HFFc6 (cell line): ENCODE measurements around the gene CD79B. TPM values are rescaled to one million over a fixed set of nuclear protein-coding genes. Genes with fewer than 3 reads are reported as not detected.
"Not testable (repeated sequence)": the region's sequence is repeated elsewhere in the genome, so short reads cannot be mapped to it uniquely, and the experiment has no call there.

Source experiments
- DNase-seq: peaks from one replicate; pipeline ENCODE4 v3.0.0-alpha.2; 2018
- H3K27ac Mint-ChIP-seq: 2 replicates; pipeline ENCODE4 v1.8.0; 2020; ENCODE audit warnings: mild to moderate bottlenecking, mixed read lengths
- H3K27me3 Mint-ChIP-seq: 2 replicates; pipeline ENCODE4 v1.8.0; 2021; ENCODE audit warnings: mild to moderate bottlenecking, moderate library complexity, mixed read lengths; ENCODE audit not compliant: insufficient read depth
- H3K36me3 Mint-ChIP-seq: 2 replicates; pipeline ENCODE4 v1.8.0; 2021; ENCODE audit warnings: low read depth, mixed read lengths
- H3K4me1 Mint-ChIP-seq: 2 replicates; pipeline ENCODE4 v1.8.0; 2020; ENCODE audit warnings: low read depth, mixed read lengths
- H3K4me3 Mint-ChIP-seq: 2 replicates; pipeline ENCODE4 v1.8.0; 2020; ENCODE audit warnings: mild to moderate bottlenecking, moderate library complexity, mixed read lengths
- H3K9me3 Mint-ChIP-seq: 2 replicates; pipeline ENCODE4 v1.8.0; 2020; ENCODE audit warnings: mild to moderate bottlenecking, mixed read lengths
- total RNA-seq, 6 experiments: library from RNA; stranded (reverse); fragmentation: NEBNext Ultra II Directional; extraction: Animal tissue kit (Norgen Biotek cat#: 25700); gene quantifications; 2 replicates in 1 of 6; 3 replicates in 5 of 6; pipeline ENCODE4 v1.2.3, GENCODE V29; 2021
- TF ChIP-seq, protein P1 (sequence below): fragments of 200-600 bp; sonication (generic); IDR thresholded peaks from 2 replicates; pipeline ENCODE4 v1.5.0; 2021; ENCODE audit warnings: antibody characterized with exemption, mild to moderate bottlenecking

Gene CD79B
- total RNA-seq, 6 experiments from 2014 or later = 0.26 to 0.76 (median 0.34) TPM; not detected in 1

DNA sequence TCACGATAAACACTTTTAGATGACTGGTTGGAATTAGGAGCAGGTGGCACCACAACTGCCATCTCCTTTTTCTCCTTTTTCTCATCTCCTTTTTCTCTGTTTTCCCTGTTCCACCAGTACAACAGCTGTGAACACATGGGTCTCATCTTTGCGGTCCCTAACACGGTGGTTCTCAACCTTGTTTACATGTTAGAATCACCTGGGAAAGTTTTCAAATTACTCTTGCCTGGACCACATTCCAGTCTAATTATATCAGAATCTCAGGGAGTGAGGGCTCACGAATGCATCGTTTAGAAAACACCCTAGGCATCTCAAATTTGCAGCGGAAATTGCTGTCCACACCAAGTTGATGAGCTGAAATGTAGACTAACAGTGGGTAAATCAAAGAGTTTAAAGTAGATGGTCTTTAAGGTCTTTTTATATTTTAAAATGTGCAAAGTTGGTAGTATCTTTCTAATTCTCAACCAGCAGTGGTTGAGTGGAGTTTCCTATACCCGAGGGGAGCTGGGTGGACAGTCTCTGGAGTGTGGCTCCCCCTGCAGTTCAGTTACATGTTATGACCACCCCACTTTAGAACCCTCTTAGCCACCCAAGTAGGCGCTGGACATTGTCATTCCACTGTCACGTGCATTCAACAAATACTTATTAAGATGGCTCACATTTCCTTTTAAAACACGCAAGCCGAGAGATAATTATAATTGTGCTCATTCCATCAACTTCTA is 39.7 kb downstream of the CD79B start:
- H3K27ac Mint-ChIP-seq, DNase-seq, H3K4me1 Mint-ChIP-seq, H3K36me3 Mint-ChIP-seq, H3K9me3 Mint-ChIP-seq, H3K4me3 Mint-ChIP-seq: not testable (repeated sequence)
- H3K27me3 Mint-ChIP-seq = peaks cover 27% of the 10 kb centered on the region

DNA sequence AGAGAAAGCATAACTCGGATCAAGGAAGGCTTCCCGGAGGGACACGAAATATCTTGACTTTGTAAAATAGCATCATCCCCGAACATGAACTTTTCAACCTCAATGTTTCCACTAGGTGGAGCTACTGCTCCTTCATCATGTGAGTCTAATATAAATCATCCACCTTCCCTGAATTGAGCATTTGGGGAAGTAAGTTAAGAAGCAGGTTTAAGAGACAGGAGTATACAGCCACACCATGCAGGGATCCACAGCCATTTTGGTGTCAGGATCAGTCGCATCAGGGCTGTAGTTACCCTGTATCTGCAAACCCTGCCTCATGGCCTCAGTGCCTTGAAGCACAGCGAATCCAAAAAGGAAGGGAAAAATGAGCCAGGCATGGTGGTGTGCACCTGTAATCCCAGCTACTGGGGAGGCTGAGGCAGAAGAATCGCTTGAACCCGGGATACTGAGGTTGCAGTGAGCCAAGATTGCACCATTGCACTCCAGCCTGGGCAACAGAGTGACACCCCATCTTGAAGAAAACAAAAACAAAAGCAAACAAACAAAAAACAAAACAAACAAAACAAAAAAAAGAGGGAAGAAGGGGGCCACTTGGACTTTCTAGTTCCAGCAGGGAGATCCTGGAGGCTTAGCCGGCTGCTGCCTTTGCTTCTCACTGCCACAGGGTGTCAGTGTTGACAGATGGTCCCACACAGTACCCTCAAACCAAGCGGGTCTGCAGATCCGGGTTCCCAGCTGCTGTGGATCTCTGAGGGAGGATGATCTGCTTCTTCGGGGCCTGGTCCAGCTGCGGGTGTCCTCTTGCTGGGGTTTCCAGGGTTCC is 42.9 kb downstream of the CD79B start:
- H3K4me3 Mint-ChIP-seq = peak overlapping the region; percentile 43; the same call in 1 of the 2 replicates
- TF ChIP-seq, protein P1, sequence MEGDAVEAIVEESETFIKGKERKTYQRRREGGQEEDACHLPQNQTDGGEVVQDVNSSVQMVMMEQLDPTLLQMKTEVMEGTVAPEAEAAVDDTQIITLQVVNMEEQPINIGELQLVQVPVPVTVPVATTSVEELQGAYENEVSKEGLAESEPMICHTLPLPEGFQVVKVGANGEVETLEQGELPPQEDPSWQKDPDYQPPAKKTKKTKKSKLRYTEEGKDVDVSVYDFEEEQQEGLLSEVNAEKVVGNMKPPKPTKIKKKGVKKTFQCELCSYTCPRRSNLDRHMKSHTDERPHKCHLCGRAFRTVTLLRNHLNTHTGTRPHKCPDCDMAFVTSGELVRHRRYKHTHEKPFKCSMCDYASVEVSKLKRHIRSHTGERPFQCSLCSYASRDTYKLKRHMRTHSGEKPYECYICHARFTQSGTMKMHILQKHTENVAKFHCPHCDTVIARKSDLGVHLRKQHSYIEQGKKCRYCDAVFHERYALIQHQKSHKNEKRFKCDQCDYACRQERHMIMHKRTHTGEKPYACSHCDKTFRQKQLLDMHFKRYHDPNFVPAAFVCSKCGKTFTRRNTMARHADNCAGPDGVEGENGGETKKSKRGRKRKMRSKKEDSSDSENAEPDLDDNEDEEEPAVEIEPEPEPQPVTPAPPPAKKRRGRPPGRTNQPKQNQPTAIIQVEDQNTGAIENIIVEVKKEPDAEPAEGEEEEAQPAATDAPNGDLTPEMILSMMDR = peak; percentile 75
- peak; percentile 39 for DNase-seq
- H3K27ac Mint-ChIP-seq, H3K36me3 Mint-ChIP-seq, H3K4me1 Mint-ChIP-seq, H3K9me3 Mint-ChIP-seq: not testable (repeated sequence)
- H3K27me3 Mint-ChIP-seq = peaks cover 41% of the 10 kb centered on the region

DNA sequence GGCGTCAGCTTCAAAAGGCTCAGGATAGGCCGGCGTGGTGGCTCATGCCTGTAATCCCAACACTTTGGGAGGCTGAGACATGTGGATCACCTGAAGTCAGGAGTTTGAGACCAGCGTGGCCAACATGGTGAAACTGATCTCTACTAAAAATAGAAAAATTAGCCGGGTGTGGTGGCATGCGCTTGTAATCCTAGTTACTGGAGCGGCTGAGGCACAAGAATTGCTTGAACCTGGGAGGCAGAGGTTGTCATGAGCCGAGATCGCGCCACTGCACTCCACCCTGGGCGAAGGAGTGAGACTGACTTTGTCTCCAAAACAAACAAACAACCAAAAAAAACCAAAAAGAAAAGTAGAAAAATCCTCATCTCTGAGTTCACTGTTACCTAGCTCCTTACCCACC is 47.0 kb downstream of the CD79B start:
- not testable (repeated sequence) for H3K27ac Mint-ChIP-seq, H3K36me3 Mint-ChIP-seq, H3K9me3 Mint-ChIP-seq, DNase-seq, H3K4me1 Mint-ChIP-seq, H3K4me3 Mint-ChIP-seq
- peaks cover 42% of the 10 kb centered on the region for H3K27me3 Mint-ChIP-seq

DNA sequence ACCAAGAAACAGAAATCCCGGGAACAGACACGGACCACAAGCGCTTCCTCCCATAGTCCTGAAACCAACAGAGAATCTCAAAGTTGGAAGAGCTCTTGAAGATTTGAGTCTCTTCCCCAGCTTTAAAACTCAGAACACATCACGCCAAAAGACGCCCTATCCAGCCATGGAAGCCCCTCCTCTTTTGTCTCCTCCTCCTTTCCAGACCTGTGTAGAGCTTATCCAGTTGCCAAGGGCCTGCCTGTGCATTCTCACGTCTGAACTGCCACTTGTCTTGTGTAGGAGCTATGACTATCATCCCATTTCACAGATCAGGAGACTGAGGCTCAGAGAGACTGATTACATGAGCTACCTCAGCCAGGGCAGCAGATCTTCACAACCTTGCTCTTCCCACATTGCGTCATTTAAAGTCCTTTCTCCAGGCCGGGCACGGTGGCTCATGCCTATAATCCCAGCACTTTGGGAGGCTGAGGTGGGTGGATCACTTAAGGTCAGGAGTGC is 49.5 kb downstream of the CD79B start:
- H3K4me3 Mint-ChIP-seq, H3K27ac Mint-ChIP-seq, H3K4me1 Mint-ChIP-seq, H3K9me3 Mint-ChIP-seq, H3K36me3 Mint-ChIP-seq, DNase-seq: not testable (repeated sequence)
- H3K27me3 Mint-ChIP-seq = peaks cover 42% of the 10 kb centered on the region

DNA sequence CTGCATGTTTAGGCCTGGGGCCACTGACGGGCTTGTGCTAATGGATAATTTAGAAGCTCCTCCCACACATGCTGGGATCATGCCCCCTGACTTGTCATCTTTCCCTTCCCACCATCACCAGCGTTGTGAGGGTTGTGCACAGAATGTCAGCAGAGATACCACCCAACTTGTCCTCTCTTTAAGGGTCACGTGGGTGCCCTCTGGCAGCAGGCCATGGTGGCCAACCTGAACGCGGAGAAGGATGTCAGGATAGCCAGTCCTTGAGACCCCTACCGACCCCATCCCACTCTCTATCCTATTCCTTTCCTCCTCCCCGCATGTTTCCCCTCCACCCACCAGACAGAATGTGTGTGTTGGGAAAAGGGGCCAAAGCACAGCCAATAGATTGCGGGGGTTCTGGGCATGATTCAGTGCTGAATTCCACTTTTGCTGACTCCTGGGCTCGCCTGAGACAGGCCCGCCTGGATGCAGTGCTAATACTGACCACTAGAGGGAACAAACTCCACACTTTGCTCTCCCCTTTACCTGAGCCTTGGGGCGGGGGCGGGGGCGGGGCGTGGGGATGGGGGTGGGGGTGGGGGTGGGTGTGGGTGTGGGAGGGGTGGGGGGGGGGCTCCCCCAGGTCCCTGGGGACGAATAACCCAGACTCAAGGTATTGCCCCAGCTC is 50.1 kb downstream of the CD79B start, which contains the start of gene GH2:
GH2 (minus strand) TSS at position 10 of the 667 bp plus-strand sequence. CDS start 143 bp downstream, outside the sequence.
- Mint-ChIP-seq H3K27ac (no peak within 1 kb of the TSS), H3K36me3 (no peaks in the 10 kb centered on the region), H3K4me3 (no peak within 1 kb of the TSS), H3K9me3 (no peaks in the 10 kb centered on the region), H3K4me1 (no peaks in the 10 kb centered on the region), H3K27me3 (peaks cover 36% of the 10 kb centered on the region)
- TF ChIP-seq, protein P1 = peak; percentile 75
- peak; percentile 46 for DNase-seq

DNA sequence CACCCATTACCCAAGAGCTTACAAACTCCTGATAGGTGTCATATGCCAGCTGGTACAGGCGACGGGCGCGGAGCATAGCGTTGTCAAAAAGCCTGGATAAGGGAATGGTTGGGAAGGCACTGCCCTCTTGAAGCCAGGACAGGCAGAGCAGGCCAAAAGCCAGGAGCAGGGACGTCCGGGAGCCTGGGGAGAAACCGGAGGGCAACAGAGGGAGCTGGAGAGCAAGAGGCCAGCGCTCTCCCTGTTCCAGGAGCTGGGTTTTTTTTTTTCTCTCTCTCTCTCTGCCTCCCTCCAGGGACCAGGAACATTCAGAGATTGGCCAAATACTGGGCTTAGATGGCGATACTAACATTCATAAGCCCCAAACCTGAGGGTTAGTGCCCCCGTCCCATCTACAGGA is 50.8 kb downstream of the CD79B start:
- peaks cover 38% of the 10 kb centered on the region for H3K27me3 Mint-ChIP-seq
- not testable (repeated sequence) for H3K4me1 Mint-ChIP-seq, DNase-seq, H3K36me3 Mint-ChIP-seq, H3K9me3 Mint-ChIP-seq, H3K4me3 Mint-ChIP-seq, H3K27ac Mint-ChIP-seq

DNA sequence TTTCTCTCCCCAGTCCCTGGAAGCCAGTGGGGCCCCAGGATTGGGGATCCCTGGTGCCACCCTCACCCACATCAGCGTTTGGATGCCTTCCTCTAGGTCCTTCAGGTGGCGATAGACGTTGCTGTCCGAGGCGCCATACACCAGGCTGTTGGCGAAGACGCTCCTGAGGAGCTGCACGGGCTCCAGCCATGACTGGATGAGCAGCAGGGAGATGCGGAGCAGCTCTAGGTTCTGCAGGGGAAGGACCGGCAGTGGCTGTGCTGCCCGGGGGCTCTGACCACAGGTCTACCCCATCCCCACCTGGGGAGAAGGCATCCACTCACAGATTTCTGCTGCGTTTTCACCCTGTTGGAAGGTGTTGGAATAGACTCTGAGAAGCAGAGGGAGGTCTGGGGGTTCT is 51.4 kb downstream of the CD79B start:
- peaks cover 44% of the 10 kb centered on the region for H3K27me3 Mint-ChIP-seq
- TF ChIP-seq, protein P1 = no peak

More for the DNA sequence above, 51.4 kb downstream of the CD79B start:
- DNase-seq = no peak
- H3K27ac Mint-ChIP-seq = no peak overlapping the region
- no peaks in the 10 kb centered on the region for H3K4me1 Mint-ChIP-seq
- H3K9me3 Mint-ChIP-seq = no peaks in the 10 kb centered on the region
- H3K36me3 Mint-ChIP-seq = no peaks in the 10 kb centered on the region
- no peak overlapping the region for H3K4me3 Mint-ChIP-seq

Other genes with a start within 250 kb of the CD79B start
- gene LIMD2, start 232.2 kb downstream of the CD79B start, total RNA-seq = 1 to 10 TPM; 1.7 to 5.8 (median 4.1) TPM
- 10 to 100 TPM; 18.2 to 24.1 (median 21.6) TPM for gene STRADA, start 190.5 kb downstream of the CD79B start, total RNA-seq
- 10 to 100 TPM; 70.5 to 83.2 (median 74.8) TPM for gene CCDC47, start 158.7 kb downstream of the CD79B start, total RNA-seq
- 10 to 100 TPM; 76.2 to 88.4 (median 80.2) TPM for gene DDX42, start 158.2 kb downstream of the CD79B start, total RNA-seq
- 100 to 1,000 TPM; 156 to 206 (median 179) TPM for gene PSMC5, start 104.9 kb downstream of the CD79B start, total RNA-seq
- gene FTSJ3, start 104.7 kb downstream of the CD79B start, total RNA-seq = 10 to 100 TPM; 43.2 to 55.1 (median 47.5) TPM
- gene SMARCD2, start 89.6 kb downstream of the CD79B start, total RNA-seq = 10 to 100 TPM; 45.9 to 53.5 (median 48.7) TPM
- not detected for gene CSH2, start 58.7 kb downstream of the CD79B start, total RNA-seq
- gene GH2, start 50.4 kb downstream of the CD79B start, total RNA-seq = not detected
- not detected for gene CSH1, start 35.8 kb downstream of the CD79B start, total RNA-seq
- not detected for gene CSHL1, start 21.1 kb downstream of the CD79B start, total RNA-seq
- gene GH1, start 13.5 kb downstream of the CD79B start, total RNA-seq = not detected
- not detected for gene SCN4A, start 40.6 kb upstream of the CD79B start, total RNA-seq
- under 1 TPM in 3 of 6 experiments, not detected in 3; 0.17 to 0.27 (median 0.19) TPM for gene PRR29, start 66.0 kb upstream of the CD79B start, total RNA-seq
- 1 to 10 TPM in 4 of 6 experiments, under 1 TPM in 2; 0.91 to 2.5 (median 1.3) TPM for gene ICAM2, start 88.3 kb upstream of the CD79B start, total RNA-seq
- gene ERN1, start 197.8 kb upstream of the CD79B start, total RNA-seq = 10 to 100 TPM in 2 of 6 experiments, 1 to 10 TPM in 4; 6.8 to 12.8 (median 7.9) TPM